HEK293 (cell line): ENCODE results near the gene MAP3K6.
"Not testable (repeated sequence)": the region's sequence is repeated elsewhere in the genome, so short reads cannot be mapped to it uniquely, and the experiment has no call there.

ENCODE experiments used
- CTCF ChIA-PET: fragments of 350-600 bp; formaldehyde crosslinking; extraction: SDS; loops from one replicate; lab custom pipeline; 2021; ENCODE audit warnings: antibody characterized with exemption; lab: Yijun Ruan, JAX
- POLR2A ChIA-PET: fragments of 300-600 bp; formaldehyde crosslinking; extraction: SDS; loops from one replicate; lab custom pipeline; 2020; ENCODE audit warnings: antibody characterized with exemption, inconsistent platforms; lab: Yijun Ruan, JAX
- H3K27ac ChIP-seq: fragments of 200-500 bp; sonication (Bioruptor generic); 2 replicates; pipeline ENCODE4 v1.5.1; 2014; ENCODE audit warnings: low read depth, low read length, control low read depth, inconsistent platforms; ENCODE audit errors: extremely low read depth
- H3K36me3 ChIP-seq, 2 experiments: fragments of 200-500 bp in 1 of 2; sonication (Bioruptor generic) in 1 of 2; 1 replicate in 1 of 2; 2 replicates in 1 of 2; pipeline ENCODE4 v1.5.1; 2014 to 2017; ENCODE audit warnings: inconsistent platforms in 2 of 2, low read length in 2 of 2; ENCODE audit not compliant: control insufficient read depth in 2 of 2, insufficient read depth in 1 of 2
- H3K4me1 ChIP-seq: fragments of 200-500 bp; sonication (Bioruptor generic); 2 replicates; pipeline ENCODE4 v1.5.1; 2014; ENCODE audit warnings: mild to moderate bottlenecking, low read length, inconsistent platforms; ENCODE audit not compliant: control insufficient read depth, insufficient read depth
- H3K4me3 ChIP-seq: 2 replicates; pipeline ENCODE4 v1.5.1; 2011; ENCODE audit warnings: low read depth, mild to moderate bottlenecking, control low read depth, low read length, moderate library complexity
- H3K9me3 ChIP-seq: fragments of 200-500 bp; sonication (Bioruptor generic); 2 replicates; pipeline ENCODE4 v1.5.1; 2014; ENCODE audit warnings: low read depth, low read length, inconsistent platforms; ENCODE audit not compliant: control insufficient read depth, insufficient read depth
- EGR2 ChIP-seq: fragments of 450-650 bp; formaldehyde crosslinking; IDR thresholded peaks from 2 replicates; pipeline ENCODE4 v1.5.1; 2016; ENCODE audit warnings: low read depth, missing biosample characterization, missing genetic modification characterization
- KLF16 ChIP-seq: fragments of 450-650 bp; formaldehyde crosslinking; IDR thresholded peaks from 2 replicates; pipeline ENCODE4 v1.5.1; 2017; ENCODE audit warnings: missing biosample characterization, missing genetic modification characterization
- MEIS1 ChIP-seq: sonication (generic); formaldehyde crosslinking; IDR thresholded peaks from 2 replicates; pipeline ENCODE4 v1.8.1; 2022; ENCODE audit warnings: missing genetic modification reagents, mild to moderate bottlenecking, borderline replicate concordance
- OVOL3 ChIP-seq: fragments of 450-650 bp; formaldehyde crosslinking; IDR thresholded peaks from 2 replicates; pipeline ENCODE4 v1.5.1; 2016; ENCODE audit warnings: missing biosample characterization, missing genetic modification characterization
- ZBTB17 ChIP-seq: fragments of 450-650 bp; formaldehyde crosslinking; IDR thresholded peaks from 2 replicates; pipeline ENCODE4 v1.5.1; 2016; ENCODE audit warnings: missing biosample characterization, missing genetic modification characterization
- ZBTB7A ChIP-seq: fragments of 450-650 bp; formaldehyde crosslinking; IDR thresholded peaks from 2 replicates; pipeline ENCODE4 v1.5.1; 2016; ENCODE audit warnings: low read depth, missing biosample characterization, missing genetic modification characterization
- ZEB2 ChIP-seq: fragments of 450-650 bp; formaldehyde crosslinking; IDR thresholded peaks from 2 replicates; pipeline ENCODE4 v1.5.1; 2016; ENCODE audit warnings: missing biosample characterization, missing genetic modification characterization
- ZFHX2 ChIP-seq: fragments of 450-650 bp; formaldehyde crosslinking; conservative IDR thresholded peaks from 2 replicates; pipeline ENCODE4 v1.5.1; 2016; ENCODE audit warnings: missing biosample characterization, missing genetic modification characterization
- ZIC2 ChIP-seq: fragments of 450-650 bp; formaldehyde crosslinking; IDR thresholded peaks from 2 replicates; pipeline ENCODE4 v1.5.1; 2016; ENCODE audit warnings: missing biosample characterization, missing genetic modification characterization
- ZNF266 ChIP-seq: fragments of 450-650 bp; formaldehyde crosslinking; IDR thresholded peaks from 2 replicates; pipeline ENCODE4 v1.5.1; 2016; ENCODE audit warnings: missing biosample characterization, missing genetic modification characterization, low read depth
- ZNF324 ChIP-seq: fragments of 450-650 bp; formaldehyde crosslinking; IDR thresholded peaks from 2 replicates; pipeline ENCODE4 v1.5.1; 2016; ENCODE audit warnings: missing biosample characterization, missing genetic modification characterization
- ZNF423 ChIP-seq: fragments of 450-650 bp; formaldehyde crosslinking; IDR thresholded peaks from 2 replicates; pipeline ENCODE4 v1.5.1; 2016; ENCODE audit warnings: missing biosample characterization, missing genetic modification characterization
- ZNF600 ChIP-seq: fragments of 450-650 bp; formaldehyde crosslinking; IDR thresholded peaks from 2 replicates; pipeline ENCODE4 v1.5.1; 2016; ENCODE audit warnings: missing biosample characterization, missing genetic modification characterization
- ZNF626 ChIP-seq: fragments of 450-650 bp; sonication (Bioruptor Pico); formaldehyde crosslinking; IDR thresholded peaks from 2 replicates; pipeline ENCODE4 v1.5.1; 2018; ENCODE audit warnings: missing biosample characterization, missing genetic modification characterization, inconsistent platforms
- ZNF670 ChIP-seq: fragments of 450-650 bp; formaldehyde crosslinking; IDR thresholded peaks from 2 replicates; pipeline ENCODE4 v1.5.1; 2016; ENCODE audit warnings: missing biosample characterization, missing genetic modification characterization, low read depth
- ZNF785 ChIP-seq: fragments of 450-650 bp; formaldehyde crosslinking; IDR thresholded peaks from 2 replicates; pipeline ENCODE4 v1.5.1; 2016; ENCODE audit warnings: missing biosample characterization, missing genetic modification characterization
- TF ChIP-seq, protein P1 (sequence below): fragments of 450-650 bp; formaldehyde crosslinking; IDR thresholded peaks from 2 replicates; pipeline ENCODE4 v1.5.1; 2017; ENCODE audit warnings: missing biosample characterization, missing genetic modification characterization
- TF ChIP-seq, protein P2 (sequence below): fragments of 450-650 bp; formaldehyde crosslinking; IDR thresholded peaks from 2 replicates; pipeline ENCODE4 v1.5.1; 2016; ENCODE audit warnings: missing biosample characterization, missing genetic modification characterization
- TF ChIP-seq, protein P3 (sequence below): fragments of 450-650 bp; formaldehyde crosslinking; IDR thresholded peaks from 2 replicates; pipeline ENCODE4 v1.5.1; 2016; ENCODE audit warnings: missing biosample characterization, missing genetic modification characterization

Gene MAP3K6

DNA sequence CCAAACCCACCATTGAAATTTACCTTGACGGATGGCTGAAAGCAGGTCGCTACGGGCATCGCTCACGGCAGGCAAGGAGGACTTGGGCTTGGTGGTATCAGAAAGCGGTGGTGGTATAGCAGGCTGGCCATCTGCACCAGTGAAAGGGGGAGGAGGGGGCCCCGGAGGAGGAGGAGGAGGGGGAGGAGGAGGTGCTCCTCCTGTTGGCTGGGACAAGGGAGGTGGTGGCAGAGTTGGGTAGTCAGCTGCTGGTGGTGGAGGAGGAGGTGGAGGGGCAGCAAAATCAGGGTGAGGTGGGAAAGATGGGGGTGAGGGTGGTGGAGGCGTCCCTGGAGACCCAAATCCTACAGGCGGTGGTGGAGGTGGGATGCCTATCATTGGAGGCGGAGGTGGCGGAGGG, 42.9 kb upstream of the MAP3K6 start:
- POLR2A ChIA-PET: interaction anchor here (1.5 kb wide), 1 partner anchor 80 kb away, joined by 5 read pairs; the partner anchor contains the start of gene WASF2
- H3K36me3 ChIP-seq: peaks cover 6 to 79% of the 10 kb centered on the region in 2 experiments; a peak in 2 of 3 replicates

DNA sequence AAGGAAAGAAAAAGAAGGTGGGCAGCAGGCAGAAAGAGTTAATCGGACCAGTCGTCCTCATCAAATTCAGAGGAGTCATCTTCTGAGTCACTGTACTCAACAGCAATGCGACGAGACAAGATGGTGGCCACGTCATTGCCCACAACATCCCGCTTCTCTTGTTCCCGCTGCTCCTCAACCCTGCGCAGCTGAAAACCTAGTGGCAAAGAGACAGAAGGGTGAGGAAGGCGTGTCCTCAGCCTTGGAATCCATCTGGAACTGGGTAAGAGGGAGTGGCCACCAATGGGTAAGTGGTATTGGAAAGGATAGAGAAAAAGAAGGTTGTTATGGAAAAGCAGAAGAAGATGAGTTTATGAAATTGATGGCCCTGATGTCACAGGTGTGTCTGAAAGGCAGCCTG, 41.4 kb upstream of the MAP3K6 start:
- peaks cover 6 to 73% of the 10 kb centered on the region in 2 experiments; a peak in 2 of 3 replicates for H3K36me3 ChIP-seq
- CTCF ChIA-PET: no interaction called here
- POLR2A ChIA-PET: no interaction called here
- H3K9me3 ChIP-seq: no peaks in the 10 kb centered on the region
- no peak overlapping the region for H3K27ac ChIP-seq
- TF ChIP-seq ZEB2 (tag by site-specific recombination) (no peak), KLF16 (tag by site-specific recombination) (no peak), ZBTB7A (tag by site-specific recombination) (no peak), ZNF670 (no peak), ZNF626 (no peak), ZNF785 (tag by site-specific recombination) (no peak), ZNF324 (tag by site-specific recombination) (no peak), EGR2 (tag by site-specific recombination) (no peak), ZIC2 (no peak), ZBTB17 (tag by site-specific recombination) (no peak), OVOL3 (tag by site-specific recombination) (no peak)
- TF ChIP-seq, protein P1, sequence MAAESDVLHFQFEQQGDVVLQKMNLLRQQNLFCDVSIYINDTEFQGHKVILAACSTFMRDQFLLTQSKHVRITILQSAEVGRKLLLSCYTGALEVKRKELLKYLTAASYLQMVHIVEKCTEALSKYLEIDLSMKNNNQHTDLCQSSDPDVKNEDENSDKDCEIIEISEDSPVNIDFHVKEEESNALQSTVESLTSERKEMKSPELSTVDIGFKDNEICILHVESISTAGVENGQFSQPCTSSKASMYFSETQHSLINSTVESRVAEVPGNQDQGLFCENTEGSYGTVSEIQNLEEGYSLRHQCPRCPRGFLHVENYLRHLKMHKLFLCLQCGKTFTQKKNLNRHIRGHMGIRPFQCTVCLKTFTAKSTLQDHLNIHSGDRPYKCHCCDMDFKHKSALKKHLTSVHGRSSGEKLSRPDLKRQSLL (tag by site-specific recombination): no peak
- TF ChIP-seq, protein P2, sequence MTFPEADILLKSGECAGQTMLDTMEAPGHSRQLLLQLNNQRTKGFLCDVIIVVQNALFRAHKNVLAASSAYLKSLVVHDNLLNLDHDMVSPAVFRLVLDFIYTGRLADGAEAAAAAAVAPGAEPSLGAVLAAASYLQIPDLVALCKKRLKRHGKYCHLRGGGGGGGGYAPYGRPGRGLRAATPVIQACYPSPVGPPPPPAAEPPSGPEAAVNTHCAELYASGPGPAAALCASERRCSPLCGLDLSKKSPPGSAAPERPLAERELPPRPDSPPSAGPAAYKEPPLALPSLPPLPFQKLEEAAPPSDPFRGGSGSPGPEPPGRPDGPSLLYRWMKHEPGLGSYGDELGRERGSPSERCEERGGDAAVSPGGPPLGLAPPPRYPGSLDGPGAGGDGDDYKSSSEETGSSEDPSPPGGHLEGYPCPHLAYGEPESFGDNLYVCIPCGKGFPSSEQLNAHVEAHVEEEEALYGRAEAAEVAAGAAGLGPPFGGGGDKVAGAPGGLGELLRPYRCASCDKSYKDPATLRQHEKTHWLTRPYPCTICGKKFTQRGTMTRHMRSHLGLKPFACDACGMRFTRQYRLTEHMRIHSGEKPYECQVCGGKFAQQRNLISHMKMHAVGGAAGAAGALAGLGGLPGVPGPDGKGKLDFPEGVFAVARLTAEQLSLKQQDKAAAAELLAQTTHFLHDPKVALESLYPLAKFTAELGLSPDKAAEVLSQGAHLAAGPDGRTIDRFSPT (tag by site-specific recombination): no peak
- H3K4me1 ChIP-seq: no peaks in the 10 kb centered on the region
- H3K4me3 ChIP-seq: no peak overlapping the region

More for the DNA sequence above, 42.9 kb upstream of the MAP3K6 start:
- Histone ChIP-seq H3K9me3 (no peaks in the 10 kb centered on the region), H3K27ac (no peak overlapping the region), H3K4me3 (no peak overlapping the region), H3K4me1 (no peaks in the 10 kb centered on the region)
- CTCF ChIA-PET: no interaction called here
- peak; percentile 50 for TF ChIP-seq EGR2 (tag by site-specific recombination)
- no peak for TF ChIP-seq ZNF423
- TF ChIP-seq, protein P3, sequence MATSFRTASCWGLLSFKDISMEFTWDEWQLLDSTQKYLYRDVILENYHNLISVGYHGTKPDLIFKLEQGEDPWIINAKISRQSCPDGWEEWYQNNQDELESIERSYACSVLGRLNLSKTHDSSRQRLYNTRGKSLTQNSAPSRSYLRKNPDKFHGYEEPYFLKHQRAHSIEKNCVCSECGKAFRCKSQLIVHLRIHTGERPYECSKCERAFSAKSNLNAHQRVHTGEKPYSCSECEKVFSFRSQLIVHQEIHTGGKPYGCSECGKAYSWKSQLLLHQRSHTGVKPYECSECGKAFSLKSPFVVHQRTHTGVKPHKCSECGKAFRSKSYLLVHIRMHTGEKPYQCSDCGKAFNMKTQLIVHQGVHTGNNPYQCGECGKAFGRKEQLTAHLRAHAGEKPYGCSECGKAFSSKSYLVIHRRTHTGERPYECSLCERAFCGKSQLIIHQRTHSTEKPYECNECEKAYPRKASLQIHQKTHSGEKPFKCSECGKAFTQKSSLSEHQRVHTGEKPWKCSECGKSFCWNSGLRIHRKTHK: no peak
- TF ChIP-seq ZNF266 (tag by site-specific recombination): no peak
- TF ChIP-seq ZNF600 (tag by site-specific recombination): no peak
- TF ChIP-seq ZFHX2: peak; percentile 19; the same call in 1 of the 2 replicates
- TF ChIP-seq MEIS1 (CRISPR knock-in tag): no peak

DNA sequence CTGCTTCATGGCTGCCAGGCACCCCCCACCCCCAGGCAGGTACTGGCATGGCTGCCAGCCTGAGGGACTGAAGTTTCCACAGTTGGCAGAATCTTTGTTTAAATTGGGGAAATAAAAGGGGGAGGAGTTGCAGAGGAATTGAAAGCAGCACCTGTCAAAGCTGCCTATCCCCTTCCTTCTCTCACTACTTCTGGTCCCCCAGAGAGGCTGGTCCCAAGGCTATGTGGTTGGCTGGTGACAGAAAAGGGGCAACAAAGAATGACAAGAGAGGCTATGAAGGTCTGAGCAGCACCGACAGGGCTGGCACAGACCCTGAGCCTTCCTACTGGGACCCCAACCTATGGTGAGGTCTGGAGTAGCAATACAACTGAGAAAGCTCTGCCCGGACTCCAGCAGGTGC, 40.0 kb upstream of the MAP3K6 start:
- H3K27ac ChIP-seq, H3K9me3 ChIP-seq, H3K4me3 ChIP-seq, H3K4me1 ChIP-seq, POLR2A ChIA-PET: not testable (repeated sequence)
- H3K36me3 ChIP-seq: peaks cover 0 to 59% of the 10 kb centered on the region in 2 experiments; a peak in 2 of 3 replicates
- CTCF ChIA-PET: interaction anchor here (1.9 kb wide), 1 partner anchor 12 kb away, joined by 5 read pairs; no protein-coding TSS in a partner anchor
